GM12874 (cell line): ENCODE results near the gene FBP1.

Experiments used
- CTCF ChIP-seq: IDR thresholded peaks from 2 replicates; pipeline ENCODE4 v1.5.1; 2011; ENCODE audit warnings: low read depth, mild to moderate bottlenecking, control low read depth, low read length, moderate library complexity; ENCODE audit not compliant: insufficient read depth

FBP1 gene

GRCh38 chr9:94666364-94667099, 27.2 kb upstream of the FBP1 start:
- no peak for TF ChIP-seq CTCF

GRCh38 chr9:94665613-94666012, 26.3 kb upstream of the FBP1 start:
- TF ChIP-seq CTCF = no peak

- TF ChIP-seq CTCF = no peak
Observed at GRCh38 chr9:94664801-94665200, 25.5 kb upstream of the FBP1 start.

- TF ChIP-seq CTCF = no peak
Observed at GRCh38 chr9:94663640-94664039, 24.3 kb upstream of the FBP1 start.

- no peak for TF ChIP-seq CTCF
Observed at GRCh38 chr9:94663140-94663539, 23.8 kb upstream of the FBP1 start.

- no peak for TF ChIP-seq CTCF
Observed at GRCh38 chr9:94657021-94657725, 17.9 kb upstream of the FBP1 start.

- no peak for TF ChIP-seq CTCF
Observed at GRCh38 chr9:94656200-94656599, 16.9 kb upstream of the FBP1 start.
